Mammary epithelial cell (primary cell): ENCODE measurements around the gene ETFRF1.
A peak's percentile ranks its signal among the peaks of the same experiment; 100 is the strongest.

ENCODE experiments used
- EZH2 ChIP-seq: IDR thresholded peaks from 2 replicates; pipeline ENCODE4 v1.6.1; 2012; ENCODE audit warnings: low read length, inconsistent platforms, borderline replicate concordance
- TF ChIP-seq, protein P1 (sequence below), 2 donors: IDR thresholded peaks in 1 of 2; conservative IDR thresholded peaks in 1 of 2; 2 replicates each; pipeline ENCODE4 v1.5.1; 2011 to 2012; ENCODE audit warnings: inconsistent platforms in 2 of 2, low read length in 2 of 2, mild to moderate bottlenecking in 2 of 2, control low read depth in 1 of 2, low read depth in 1 of 2; ENCODE audit not compliant: insufficient read depth in 1 of 2; ENCODE audit errors: extremely low read depth in 1 of 2

DNA sequence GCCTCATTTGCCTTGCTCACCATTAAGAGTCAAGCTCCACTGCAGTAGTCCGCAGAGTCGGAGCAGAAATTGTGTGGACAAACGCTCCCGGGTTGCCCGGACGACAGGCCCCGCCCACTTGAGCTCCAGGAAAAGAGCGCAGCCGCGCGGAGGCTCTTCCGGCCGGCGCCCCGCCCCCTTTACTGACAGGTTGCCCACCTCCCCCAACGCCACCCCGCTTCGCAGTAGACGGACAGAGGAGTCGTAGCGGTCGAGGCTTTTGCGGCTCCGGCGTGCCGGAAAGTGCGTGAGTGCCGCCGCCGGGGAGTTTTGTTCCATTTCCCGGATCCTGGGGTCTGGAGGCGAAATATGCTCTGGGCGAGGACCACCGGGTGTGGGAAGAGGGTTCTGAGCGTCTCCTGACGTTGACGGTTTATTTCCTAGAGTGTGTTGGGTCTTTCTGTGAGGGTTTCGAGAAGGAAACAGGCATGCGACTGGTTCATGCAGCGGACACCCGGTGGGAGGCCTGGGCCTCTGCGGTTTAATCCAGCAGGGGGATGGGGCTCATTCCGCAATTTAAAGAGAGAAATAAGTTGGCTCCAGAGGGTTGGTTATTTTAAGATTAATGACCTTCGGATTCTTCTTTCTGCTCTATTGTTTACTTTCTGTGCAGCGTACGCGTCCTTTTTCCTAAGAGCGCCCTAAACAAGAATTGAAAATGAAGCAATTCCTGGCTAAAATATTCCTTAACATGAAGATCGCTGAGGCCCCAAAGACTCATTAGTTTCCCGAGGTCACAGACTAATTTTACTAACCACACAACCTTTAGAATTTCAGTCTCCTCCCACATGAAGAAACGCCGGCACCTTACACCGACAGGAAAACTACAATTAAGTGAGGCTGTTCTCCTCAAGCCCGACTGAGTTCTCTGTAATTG is at the start of gene ETFRF1, which contains the start of gene DNAI7:
- TF ChIP-seq, protein P1, sequence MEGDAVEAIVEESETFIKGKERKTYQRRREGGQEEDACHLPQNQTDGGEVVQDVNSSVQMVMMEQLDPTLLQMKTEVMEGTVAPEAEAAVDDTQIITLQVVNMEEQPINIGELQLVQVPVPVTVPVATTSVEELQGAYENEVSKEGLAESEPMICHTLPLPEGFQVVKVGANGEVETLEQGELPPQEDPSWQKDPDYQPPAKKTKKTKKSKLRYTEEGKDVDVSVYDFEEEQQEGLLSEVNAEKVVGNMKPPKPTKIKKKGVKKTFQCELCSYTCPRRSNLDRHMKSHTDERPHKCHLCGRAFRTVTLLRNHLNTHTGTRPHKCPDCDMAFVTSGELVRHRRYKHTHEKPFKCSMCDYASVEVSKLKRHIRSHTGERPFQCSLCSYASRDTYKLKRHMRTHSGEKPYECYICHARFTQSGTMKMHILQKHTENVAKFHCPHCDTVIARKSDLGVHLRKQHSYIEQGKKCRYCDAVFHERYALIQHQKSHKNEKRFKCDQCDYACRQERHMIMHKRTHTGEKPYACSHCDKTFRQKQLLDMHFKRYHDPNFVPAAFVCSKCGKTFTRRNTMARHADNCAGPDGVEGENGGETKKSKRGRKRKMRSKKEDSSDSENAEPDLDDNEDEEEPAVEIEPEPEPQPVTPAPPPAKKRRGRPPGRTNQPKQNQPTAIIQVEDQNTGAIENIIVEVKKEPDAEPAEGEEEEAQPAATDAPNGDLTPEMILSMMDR (conservative IDR thresholded peaks at IDR 0.05 in 1 of 2, IDR thresholded peaks at IDR 0.05 in 1 of 2; ENCODE audit: extremely low read depth in 1 of 2, insufficient read depth in 1 of 2, low read depth in 1 of 2, low read length in 2 of 2): peak in 1 of 2 donors; percentile 10
- TF ChIP-seq EZH2: no peak
